OCI-LY7 (cell line): ENCODE results near the gene MTHFR.

ENCODE experiments used
- CTCF ChIP-seq: fragments of 200-600 bp; sonication (generic); conservative IDR thresholded peaks from 2 replicates; pipeline ENCODE4 v1.5.1; 2014; ENCODE audit warnings: mild to moderate bottlenecking, antibody characterized with exemption, low read length, moderate library complexity, mixed read lengths
- EZH2phosphoT487 ChIP-seq: fragments of 200-600 bp; sonication (generic); IDR thresholded peaks from 2 replicates; pipeline ENCODE4 v1.6.1; 2018; ENCODE audit warnings: low read depth, borderline replicate concordance, mild to moderate bottlenecking, mixed run types, antibody characterized with exemption, low read length, moderate library complexity, mixed read lengths

GRCh38 chr1:11813021-11813420 is 7.3 kb upstream of the MTHFR start:
- TF ChIP-seq CTCF (no peak), EZH2phosphoT487 (no peak)
